Stimulated activated CD8-positive, alpha-beta memory T cell treated with anti-CD3 and anti-CD28 coated beads, Interleukin-7, amount 100 ng/mL, for 24 hours (primary cell): Measurements from ENCODE around the gene PRPF8.

ENCODE experiments used
- DNase-seq: peaks from one replicate; pipeline ENCODE4 v3.0.0-alpha.2; 2020; ENCODE audit warnings: low read depth

Gene PRPF8

GRCh38 chr17:1626333-1626732, 58.3 kb downstream of the PRPF8 start:
- DNase-seq, result no peak

GRCh38 chr17:1625581-1625980, 59.1 kb downstream of the PRPF8 start:
- no peak for DNase-seq

- DNase-seq, result no peak
These were observed 59.6 kb downstream of the PRPF8 start for GRCh38 chr17:1625053-1625452.

- no peak for DNase-seq
These were observed 60.0 kb downstream of the PRPF8 start for GRCh38 chr17:1624650-1625049.

GRCh38 chr17:1623057-1623630, 61.5 kb downstream of the PRPF8 start:
- DNase-seq, result no peak

- DNase-seq, result no peak
These were observed 63.3 kb downstream of the PRPF8 start for GRCh38 chr17:1621273-1621954.

GRCh38 chr17:1620486-1620885, 64.2 kb downstream of the PRPF8 start:
- DNase-seq, result no peak

GRCh38 chr17:1617620-1618174, 67.0 kb downstream of the PRPF8 start:
- no peak for DNase-seq

GRCh38 chr17:1616101-1616500, 68.6 kb downstream of the PRPF8 start:
- no peak for DNase-seq

GRCh38 chr17:1612400-1612799, 72.3 kb downstream of the PRPF8 start:
- DNase-seq, result no peak

- DNase-seq, result no peak
These were observed 73.0 kb downstream of the PRPF8 start for GRCh38 chr17:1611715-1612114.

- DNase-seq, result no peak
These were observed 76.0 kb downstream of the PRPF8 start for GRCh38 chr17:1608676-1609075.

GRCh38 chr17:1607971-1608320, 76.7 kb downstream of the PRPF8 start:
- DNase-seq, result no peak

- no peak for DNase-seq
These were observed 78.2 kb downstream of the PRPF8 start for GRCh38 chr17:1606352-1606985.

GRCh38 chr17:1605681-1606351, 78.9 kb downstream of the PRPF8 start:
- DNase-seq, result no peak

- no peak for DNase-seq
These were observed 79.7 kb downstream of the PRPF8 start for GRCh38 chr17:1604831-1605528.

GRCh38 chr17:1601571-1601970, 83.1 kb downstream of the PRPF8 start:
- DNase-seq, result no peak
